ENCODE measurements around the gene WSCD2. TPM values are rescaled to one million over a fixed set of nuclear protein-coding genes. Genes with fewer than 3 reads are reported as not detected.

WSCD2 gene
- total RNA-seq, 6 experiments from 2014 or later: not detected

- Mint-ChIP-seq H3K36me3 (ENCODE audit: low read depth) (no peaks in the 10 kb centered on the region), H3K4me1 (ENCODE audit: low read depth) (no peaks in the 10 kb centered on the region), H3K4me3 (no peak overlapping the region), H3K9me3 (peaks cover 34% of the 10 kb centered on the region), H3K27ac (no peak overlapping the region), H3K27me3 (ENCODE audit: insufficient read depth) (no peaks in the 10 kb centered on the region)
- DNase-seq: no peak
- TF ChIP-seq, protein P1, sequence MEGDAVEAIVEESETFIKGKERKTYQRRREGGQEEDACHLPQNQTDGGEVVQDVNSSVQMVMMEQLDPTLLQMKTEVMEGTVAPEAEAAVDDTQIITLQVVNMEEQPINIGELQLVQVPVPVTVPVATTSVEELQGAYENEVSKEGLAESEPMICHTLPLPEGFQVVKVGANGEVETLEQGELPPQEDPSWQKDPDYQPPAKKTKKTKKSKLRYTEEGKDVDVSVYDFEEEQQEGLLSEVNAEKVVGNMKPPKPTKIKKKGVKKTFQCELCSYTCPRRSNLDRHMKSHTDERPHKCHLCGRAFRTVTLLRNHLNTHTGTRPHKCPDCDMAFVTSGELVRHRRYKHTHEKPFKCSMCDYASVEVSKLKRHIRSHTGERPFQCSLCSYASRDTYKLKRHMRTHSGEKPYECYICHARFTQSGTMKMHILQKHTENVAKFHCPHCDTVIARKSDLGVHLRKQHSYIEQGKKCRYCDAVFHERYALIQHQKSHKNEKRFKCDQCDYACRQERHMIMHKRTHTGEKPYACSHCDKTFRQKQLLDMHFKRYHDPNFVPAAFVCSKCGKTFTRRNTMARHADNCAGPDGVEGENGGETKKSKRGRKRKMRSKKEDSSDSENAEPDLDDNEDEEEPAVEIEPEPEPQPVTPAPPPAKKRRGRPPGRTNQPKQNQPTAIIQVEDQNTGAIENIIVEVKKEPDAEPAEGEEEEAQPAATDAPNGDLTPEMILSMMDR (IDR thresholded peaks at IDR 0.05): no peak
These were observed 38.8 kb upstream of the WSCD2 start for GRCh38 chr12:108090107-108090899.

- no peaks in the 10 kb centered on the region for H3K4me1 Mint-ChIP-seq (ENCODE audit: low read depth)
- H3K4me3 Mint-ChIP-seq: no peak overlapping the region
- H3K9me3 Mint-ChIP-seq: peaks cover 34% of the 10 kb centered on the region
- no peaks in the 10 kb centered on the region for H3K36me3 Mint-ChIP-seq (ENCODE audit: low read depth)
- DNase-seq: no peak
- H3K27ac Mint-ChIP-seq: no peak overlapping the region
- TF ChIP-seq, protein P1 (IDR thresholded peaks at IDR 0.05): no peak
- H3K27me3 Mint-ChIP-seq (ENCODE audit: insufficient read depth): no peaks in the 10 kb centered on the region
These were observed 38.0 kb upstream of the WSCD2 start for GRCh38 chr12:108090932-108091678.

DNA sequence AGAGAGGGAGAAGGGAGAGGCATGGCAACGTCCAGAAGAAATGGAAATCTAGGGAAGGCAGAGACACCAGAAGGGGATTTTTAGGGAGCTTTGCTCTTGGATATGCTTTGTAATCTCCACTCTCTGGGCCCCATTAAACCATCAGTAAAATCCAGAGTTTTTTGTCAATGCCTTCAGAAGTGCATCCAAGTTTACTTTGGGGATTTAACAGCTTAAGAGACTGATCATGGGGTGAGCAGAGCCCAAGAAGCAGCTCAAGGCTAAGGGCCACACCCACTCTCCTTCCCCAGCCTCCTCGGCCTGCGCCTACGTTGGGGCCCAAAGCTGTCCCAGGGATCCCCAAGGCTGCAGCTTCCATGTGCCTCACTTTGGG is 37.4 kb upstream of the WSCD2 start:
- H3K27ac Mint-ChIP-seq: no peak overlapping the region
- no peak overlapping the region for H3K4me3 Mint-ChIP-seq
- no peaks in the 10 kb centered on the region for H3K27me3 Mint-ChIP-seq (ENCODE audit: insufficient read depth)
- H3K36me3 Mint-ChIP-seq (ENCODE audit: low read depth): no peaks in the 10 kb centered on the region
- no peak for DNase-seq
- no peaks in the 10 kb centered on the region for H3K4me1 Mint-ChIP-seq (ENCODE audit: low read depth)
- H3K9me3 Mint-ChIP-seq: peaks cover 35% of the 10 kb centered on the region
- TF ChIP-seq, protein P1 (IDR thresholded peaks at IDR 0.05): no peak

DNA sequence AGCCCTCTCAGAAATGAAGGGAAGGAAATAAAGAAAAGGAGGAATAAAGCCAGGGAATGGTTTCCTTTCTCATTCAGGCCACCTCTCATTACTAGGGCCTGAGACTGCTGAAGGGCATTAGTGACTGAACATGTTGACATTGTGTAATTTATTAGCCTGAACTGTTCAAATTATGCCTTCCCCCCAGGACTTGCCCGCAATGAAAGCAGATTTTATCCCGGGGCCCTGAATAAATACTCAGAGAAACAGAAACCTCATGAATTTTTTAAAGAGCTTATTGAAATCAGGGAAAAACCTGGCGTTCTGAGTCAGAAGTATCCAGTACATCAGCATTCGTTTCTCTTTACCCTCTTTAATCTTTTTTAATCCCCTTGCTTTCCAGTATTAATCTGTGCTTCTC is 35.9 kb upstream of the WSCD2 start:
- Mint-ChIP-seq H3K4me3 (no peak overlapping the region), H3K27me3 (ENCODE audit: insufficient read depth) (no peaks in the 10 kb centered on the region), H3K4me1 (ENCODE audit: low read depth) (no peaks in the 10 kb centered on the region), H3K27ac (no peak overlapping the region), H3K9me3 (peaks cover 44% of the 10 kb centered on the region), H3K36me3 (ENCODE audit: low read depth) (no peaks in the 10 kb centered on the region)
- TF ChIP-seq, protein P1 (IDR thresholded peaks at IDR 0.05): no peak
- DNase-seq: no peak

DNA sequence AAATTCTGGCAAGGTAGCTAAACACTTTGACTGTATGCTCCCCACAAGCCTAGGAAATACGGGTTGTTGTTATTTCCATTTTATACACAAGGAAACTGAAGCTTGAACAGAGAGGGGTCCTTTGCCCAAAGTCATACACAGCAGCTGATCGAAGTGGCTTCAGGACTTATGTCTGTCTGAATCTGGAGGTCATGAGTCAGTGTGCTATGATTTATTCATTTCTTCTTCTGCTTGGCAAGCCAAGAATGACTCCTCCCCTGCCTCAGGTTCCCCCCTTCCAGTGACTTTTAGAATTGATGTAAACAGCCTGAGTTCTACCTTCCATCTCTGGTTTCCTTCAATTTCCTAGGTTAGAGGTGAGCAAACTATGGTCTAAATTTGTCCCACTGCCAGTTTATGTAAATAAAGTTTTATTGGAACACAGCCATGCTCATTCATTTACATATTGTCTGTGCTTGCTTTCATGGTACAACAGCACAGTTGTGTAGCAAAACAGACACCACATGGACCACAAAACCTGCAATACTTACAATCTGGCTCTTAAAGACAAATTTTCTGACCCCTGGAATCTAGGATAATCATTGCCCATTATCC is 34.9 kb upstream of the WSCD2 start:
- Mint-ChIP-seq H3K36me3 (ENCODE audit: low read depth) (no peaks in the 10 kb centered on the region), H3K4me1 (ENCODE audit: low read depth) (no peaks in the 10 kb centered on the region), H3K27ac (no peak overlapping the region), H3K4me3 (no peak overlapping the region), H3K27me3 (ENCODE audit: insufficient read depth) (no peaks in the 10 kb centered on the region), H3K9me3 (peaks cover 43% of the 10 kb centered on the region)
- no peak for DNase-seq
- TF ChIP-seq, protein P1 (IDR thresholded peaks at IDR 0.05): no peak
